Measurements from ENCODE around the gene WNT3A. TPM values are rescaled to one million over a fixed set of nuclear protein-coding genes. Genes with fewer than 3 reads are reported as not detected.
"Not testable (repeated sequence)": the region's sequence is repeated elsewhere in the genome, so short reads cannot be mapped to it uniquely, and the experiment has no call there.

WNT3A gene
- not detected for total RNA-seq

- H3K4me3 ChIP-seq, result no peak within 1 kb of the TSS
- intact Hi-C loops (cut with DNase I; ENCODE audit: low total_unique reads) (no loop called here), in situ Hi-C loops (cut with MboI; ENCODE audit: low pct_ligation_motif_present in 1 of 4, low pct_unique_long_range_greater_than_20kb in 1 of 4, low sequenced_read_pairs in 3 of 4) (no loop called here)
These were observed at the start of gene WNT3A for GRCh38 chr1:228006786-228007048. WNT3A (plus strand) TSS chr1:228006998; CDS start chr1:228007129, 131 bp downstream.

GRCh38 chr1:227958617-227959324, 48.0 kb upstream of the WNT3A start:
- peaks cover 45% of the 10 kb centered on the region for H3K27me3 ChIP-seq
- H3K27ac ChIP-seq, result no peak overlapping the region
- no peaks in the 10 kb centered on the region for H3K36me3 ChIP-seq
- in situ Hi-C loops (cut with MboI; ENCODE audit: low pct_ligation_motif_present in 1 of 4, low pct_unique_long_range_greater_than_20kb in 1 of 4, low sequenced_read_pairs in 3 of 4) (loop anchor here in 3 of 4 donors (5.0 to 10.0 kb wide), 3 partner anchors 194 to 476 kb away; no protein-coding TSS in a partner anchor), intact Hi-C loops (cut with DNase I; ENCODE audit: low total_unique reads) (loop anchor here (10.0 kb wide), 1 partner anchor 474 kb away; no protein-coding TSS in a partner anchor)
- H3K4me1 ChIP-seq, result peaks cover 0 to 5% (median 0%) of the 10 kb centered on the region in 4 donors
- WGBS, 2 donors (ENCODE audit: low coverage in 1 of 2), result 43% methylated on average over 2 of the region's 2 CpGs; no CpG with 5 or more reads in 1 of the 2 donors
- no peak overlapping the region for H3K4me3 ChIP-seq
- DNase-seq, result no peak
- TF ChIP-seq EP300 (IDR thresholded peaks at IDR 0.05; ENCODE audit: low read depth) (no peak), POLR2A (IDR thresholded peaks at IDR 0.05) (no peak), CTCF (IDR thresholded peaks at IDR 0.05) (no peak), POLR2AphosphoS5 (IDR thresholded peaks at IDR 0.05) (no peak)
- H3K9me3 ChIP-seq, result no peaks in the 10 kb centered on the region

More at GRCh38 chr1:228006786-228007048, at the start of gene WNT3A:
- Histone ChIP-seq H3K9me3 (no peaks in the 10 kb centered on the region), H3K27ac (no peak within 1 kb of the TSS), H3K4me1 (peaks cover 0 to 14% (median 2%) of the 10 kb centered on the region in 4 donors), H3K27me3 (peaks cover 87% of the 10 kb centered on the region), H3K36me3 (no peaks in the 10 kb centered on the region)
- no peak for DNase-seq
- WGBS, 2 donors (ENCODE audit: low coverage in 1 of 2), result 0% methylated on average over 6 of the region's 48 CpGs; no CpG with 5 or more reads in 1 of the 2 donors
- TF ChIP-seq POLR2AphosphoS5 (IDR thresholded peaks at IDR 0.05) (no peak), EP300 (IDR thresholded peaks at IDR 0.05; ENCODE audit: low read depth) (no peak), CTCF (IDR thresholded peaks at IDR 0.05) (no peak), POLR2A (IDR thresholded peaks at IDR 0.05) (no peak)

GRCh38 chr1:227959325-227959860, 47.4 kb upstream of the WNT3A start:
- Histone ChIP-seq H3K4me1 (peaks cover 0 to 5% (median 0%) of the 10 kb centered on the region in 4 donors), H3K36me3 (no peaks in the 10 kb centered on the region), H3K4me3 (no peak overlapping the region), H3K27ac (no peak overlapping the region), H3K27me3 (peaks cover 41% of the 10 kb centered on the region), H3K9me3 (no peaks in the 10 kb centered on the region)
- in situ Hi-C loops (cut with MboI; ENCODE audit: low pct_ligation_motif_present in 1 of 4, low pct_unique_long_range_greater_than_20kb in 1 of 4, low sequenced_read_pairs in 3 of 4) (loop anchor here in 3 of 4 donors (5.0 to 10.0 kb wide), 3 partner anchors 195 to 477 kb away; no protein-coding TSS in a partner anchor), intact Hi-C loops (cut with DNase I; ENCODE audit: low total_unique reads) (loop anchor here (10.0 kb wide), 1 partner anchor 475 kb away; no protein-coding TSS in a partner anchor)
- TF ChIP-seq POLR2A (IDR thresholded peaks at IDR 0.05) (no peak), CTCF (IDR thresholded peaks at IDR 0.05) (no peak), EP300 (IDR thresholded peaks at IDR 0.05; ENCODE audit: low read depth) (no peak), POLR2AphosphoS5 (IDR thresholded peaks at IDR 0.05) (no peak)
- no peak for DNase-seq
- WGBS, 2 donors (ENCODE audit: low coverage in 1 of 2), result 83% methylated on average over 10 of the region's 10 CpGs; no CpG with 5 or more reads in 1 of the 2 donors

GRCh38 chr1:227961651-227962466, 44.9 kb upstream of the WNT3A start:
- Histone ChIP-seq H3K4me3 (no peak overlapping the region), H3K4me1 (peaks cover 0 to 5% (median 0%) of the 10 kb centered on the region in 4 donors), H3K27ac (no peak overlapping the region), H3K27me3 (peaks cover 16% of the 10 kb centered on the region), H3K36me3 (no peaks in the 10 kb centered on the region), H3K9me3 (no peaks in the 10 kb centered on the region)
- TF ChIP-seq EP300 (IDR thresholded peaks at IDR 0.05; ENCODE audit: low read depth), result no peak
- TF ChIP-seq POLR2A (IDR thresholded peaks at IDR 0.05), result no peak
- TF ChIP-seq CTCF (IDR thresholded peaks at IDR 0.05), result no peak
- no peak for TF ChIP-seq POLR2AphosphoS5 (IDR thresholded peaks at IDR 0.05)
- in situ Hi-C loops (cut with MboI; ENCODE audit: low pct_ligation_motif_present in 1 of 4, low pct_unique_long_range_greater_than_20kb in 1 of 4, low sequenced_read_pairs in 3 of 4) (loop anchor here in 1 of 4 donors (5.0 kb wide), 1 partner anchor 195 kb away; no protein-coding TSS in a partner anchor), intact Hi-C loops (cut with DNase I; ENCODE audit: low total_unique reads) (no loop called here)
- DNase-seq, result no peak
- WGBS, 2 donors (ENCODE audit: low coverage in 1 of 2), result 43 to 55% methylated on average over 2 to 4 of the region's 4 CpGs

GRCh38 chr1:227966733-227967132, 40.1 kb upstream of the WNT3A start:
- H3K27ac ChIP-seq; H3K9me3 ChIP-seq; H3K36me3 ChIP-seq; DNase-seq; H3K4me1 ChIP-seq; intact Hi-C loops (cut with DNase I; ENCODE audit: low total_unique reads); in situ Hi-C loops (cut with MboI; ENCODE audit: low pct_ligation_motif_present in 1 of 4, low pct_unique_long_range_greater_than_20kb in 1 of 4, low sequenced_read_pairs in 3 of 4); H3K4me3 ChIP-seq; H3K27me3 ChIP-seq: not testable (repeated sequence)
- WGBS, 2 donors (ENCODE audit: low coverage in 1 of 2), result 0% methylated on average over 1 of the region's 2 CpGs; no CpG with 5 or more reads in 1 of the 2 donors

GRCh38 chr1:227967815-227968214, 39.0 kb upstream of the WNT3A start:
- H3K4me3 ChIP-seq; H3K36me3 ChIP-seq; intact Hi-C loops (cut with DNase I; ENCODE audit: low total_unique reads); H3K4me1 ChIP-seq; DNase-seq; in situ Hi-C loops (cut with MboI; ENCODE audit: low pct_ligation_motif_present in 1 of 4, low pct_unique_long_range_greater_than_20kb in 1 of 4, low sequenced_read_pairs in 3 of 4); H3K27me3 ChIP-seq; H3K27ac ChIP-seq; H3K9me3 ChIP-seq: not testable (repeated sequence)
- WGBS, 2 donors (ENCODE audit: low coverage in 1 of 2), result 87% methylated on average over 3 of the region's 5 CpGs; no CpG with 5 or more reads in 1 of the 2 donors

Data from transverse colon (tissue), 4 donors.